HepG2 (cell line): ENCODE measurements around the gene SLC35F4. TPM values are rescaled to one million over a fixed set of nuclear protein-coding genes. Genes with fewer than 3 reads are reported as not detected.

Source experiments
- ARNT2 ChIP-seq: sonication (generic); formaldehyde crosslinking; IDR thresholded peaks from 2 replicates; pipeline ENCODE4 v1.8.0; 2022; ENCODE audit warnings: mild to moderate bottlenecking, low read depth, missing genetic modification reagents, moderate library complexity
- GPN1 ChIP-seq: sonication (generic); formaldehyde crosslinking; IDR thresholded peaks from 2 replicates; pipeline ENCODE4 v1.5.1; 2020; ENCODE audit warnings: missing genetic modification reagents, borderline replicate concordance
- IKZF1 ChIP-seq: fragments of 450-650 bp; IDR thresholded peaks from 2 replicates; pipeline ENCODE4 v1.7.1; 2016
- KMT2B ChIP-seq: IDR thresholded peaks from 2 replicates; pipeline ENCODE4 v1.6.1; 2016; ENCODE audit warnings: missing genetic modification reagents, missing compliant biosample characterization
- NBN ChIP-seq: fragments of 450-650 bp; conservative IDR thresholded peaks from 2 replicates; pipeline ENCODE4 v1.6.1; 2017
- SMC3 ChIP-seq: IDR thresholded peaks from 2 replicates; pipeline ENCODE4 v1.6.1; 2011; ENCODE audit warnings: low read length, improper control_type of control experiment
- ZNF234 ChIP-seq: sonication (generic); formaldehyde crosslinking; conservative IDR thresholded peaks from 2 replicates; pipeline ENCODE4 v1.5.1; 2020; ENCODE audit warnings: mild to moderate bottlenecking, missing genetic modification reagents
- ZNF703 ChIP-seq: sonication (generic); formaldehyde crosslinking; IDR thresholded peaks from 2 replicates; pipeline ENCODE4 v1.5.1; 2020; ENCODE audit warnings: missing genetic modification reagents, mild to moderate bottlenecking, moderate library complexity, borderline replicate concordance
- polyA plus RNA-seq, 8 experiments: library from polyadenylated mRNA; depleted of rRNA in 3 of 8; stranded (reverse) in 7 of 8; unstranded in 1 of 8; fragments of >200 nt; fragmentation: Illumina TruSeq in 4 of 8; extraction: Trizol in 4 of 8; gene quantifications; 2 replicates each; pipeline versions ENCODE4 v1.2.1 to v1.2.3, GENCODE V29; 2011 to 2016; ENCODE audit warnings: low read depth in 4 of 8, missing spikeins in 1 of 8, mixed read lengths in 1 of 8; ENCODE audit not compliant: insufficient read depth in 1 of 8
- total RNA-seq, 5 experiments: library from RNA; depleted of rRNA; stranded (reverse); fragments of >200 nt; fragmentation: Illumina TruSeq; extraction: Trizol; gene quantifications; 2 replicates each; pipeline ENCODE4 v1.2.3, GENCODE V29; 2016; ENCODE audit warnings: low read depth in 1 of 5
- TF ChIP-seq, protein P1 (sequence below): fragments of 450-650 bp; IDR thresholded peaks from 2 replicates; pipeline ENCODE4 v1.6.1; 2016
- TF ChIP-seq, protein P2 (sequence below): sonication (generic); formaldehyde crosslinking; IDR thresholded peaks from 2 replicates; pipeline ENCODE4 v1.4.0; 2020; ENCODE audit warnings: missing genetic modification reagents
- TF ChIP-seq, protein P3 (sequence below): sonication (generic); formaldehyde crosslinking; IDR thresholded peaks from 2 replicates; pipeline ENCODE4 v1.5.0; 2020; ENCODE audit warnings: mild to moderate bottlenecking, low read depth, missing genetic modification reagents, borderline replicate concordance
- TF ChIP-seq, protein P4 (sequence below): sonication (generic); formaldehyde crosslinking; IDR thresholded peaks from 2 replicates; pipeline ENCODE4 v1.4.0; 2020; ENCODE audit warnings: missing genetic modification reagents

SLC35F4 gene
- total and polyA plus RNA-seq, 2 of the 13 experiments (the other 11 are each of a cell fraction or from before 2014, with no cell fraction given): not detected

DNA sequence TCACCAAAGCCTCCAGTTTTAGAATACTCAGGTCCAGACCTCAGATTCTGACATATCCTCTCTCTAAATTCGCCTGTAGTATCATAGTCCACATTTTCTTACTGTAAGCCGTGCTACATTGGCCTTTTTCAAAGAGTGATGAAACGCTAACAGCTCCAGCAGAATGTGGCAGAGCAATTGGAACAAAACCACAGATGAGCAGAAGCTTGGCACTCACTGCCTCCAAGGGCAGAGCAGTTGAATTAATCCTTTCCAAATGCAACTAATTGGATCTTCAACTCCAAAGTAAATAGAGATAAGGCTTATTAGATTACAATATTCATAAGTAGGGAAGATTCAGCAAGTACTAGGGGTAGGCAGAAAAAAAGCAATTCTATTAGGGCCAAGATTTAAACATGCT lies 128.3 kb downstream of the SLC35F4 start (continued):
- TF ChIP-seq, protein P1, sequence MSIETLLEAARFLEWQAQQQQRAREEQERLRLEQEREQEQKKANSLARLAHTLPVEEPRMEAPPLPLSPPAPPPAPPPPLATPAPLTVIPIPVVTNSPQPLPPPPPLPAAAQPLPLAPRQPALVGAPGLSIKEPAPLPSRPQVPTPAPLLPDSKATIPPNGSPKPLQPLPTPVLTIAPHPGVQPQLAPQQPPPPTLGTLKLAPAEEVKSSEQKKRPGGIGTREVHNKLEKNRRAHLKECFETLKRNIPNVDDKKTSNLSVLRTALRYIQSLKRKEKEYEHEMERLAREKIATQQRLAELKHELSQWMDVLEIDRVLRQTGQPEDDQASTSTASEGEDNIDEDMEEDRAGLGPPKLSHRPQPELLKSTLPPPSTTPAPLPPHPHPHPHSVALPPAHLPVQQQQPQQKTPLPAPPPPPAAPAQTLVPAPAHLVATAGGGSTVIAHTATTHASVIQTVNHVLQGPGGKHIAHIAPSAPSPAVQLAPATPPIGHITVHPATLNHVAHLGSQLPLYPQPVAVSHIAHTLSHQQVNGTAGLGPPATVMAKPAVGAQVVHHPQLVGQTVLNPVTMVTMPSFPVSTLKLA: no peak
- TF ChIP-seq ZNF234 (CRISPR knock-in tag): no peak
- no peak for TF ChIP-seq NBN
- TF ChIP-seq, protein P2, sequence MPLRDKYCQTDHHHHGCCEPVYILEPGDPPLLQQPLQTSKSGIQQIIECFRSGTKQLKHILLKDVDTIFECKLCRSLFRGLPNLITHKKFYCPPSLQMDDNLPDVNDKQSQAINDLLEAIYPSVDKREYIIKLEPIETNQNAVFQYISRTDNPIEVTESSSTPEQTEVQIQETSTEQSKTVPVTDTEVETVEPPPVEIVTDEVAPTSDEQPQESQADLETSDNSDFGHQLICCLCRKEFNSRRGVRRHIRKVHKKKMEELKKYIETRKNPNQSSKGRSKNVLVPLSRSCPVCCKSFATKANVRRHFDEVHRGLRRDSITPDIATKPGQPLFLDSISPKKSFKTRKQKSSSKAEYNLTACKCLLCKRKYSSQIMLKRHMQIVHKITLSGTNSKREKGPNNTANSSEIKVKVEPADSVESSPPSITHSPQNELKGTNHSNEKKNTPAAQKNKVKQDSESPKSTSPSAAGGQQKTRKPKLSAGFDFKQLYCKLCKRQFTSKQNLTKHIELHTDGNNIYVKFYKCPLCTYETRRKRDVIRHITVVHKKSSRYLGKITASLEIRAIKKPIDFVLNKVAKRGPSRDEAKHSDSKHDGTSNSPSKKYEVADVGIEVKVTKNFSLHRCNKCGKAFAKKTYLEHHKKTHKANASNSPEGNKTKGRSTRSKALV (CRISPR knock-in tag): no peak
- no peak for TF ChIP-seq IKZF1
- TF ChIP-seq, protein P3, sequence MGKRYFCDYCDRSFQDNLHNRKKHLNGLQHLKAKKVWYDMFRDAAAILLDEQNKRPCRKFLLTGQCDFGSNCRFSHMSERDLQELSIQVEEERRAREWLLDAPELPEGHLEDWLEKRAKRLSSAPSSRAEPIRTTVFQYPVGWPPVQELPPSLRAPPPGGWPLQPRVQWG (CRISPR knock-in tag): no peak
- TF ChIP-seq SMC3: no peak
- TF ChIP-seq ZNF703: no peak
- no peak for TF ChIP-seq KMT2B (CRISPR knock-in tag)
- TF ChIP-seq ARNT2: no peak
- TF ChIP-seq GPN1: no peak
- TF ChIP-seq, protein P4, sequence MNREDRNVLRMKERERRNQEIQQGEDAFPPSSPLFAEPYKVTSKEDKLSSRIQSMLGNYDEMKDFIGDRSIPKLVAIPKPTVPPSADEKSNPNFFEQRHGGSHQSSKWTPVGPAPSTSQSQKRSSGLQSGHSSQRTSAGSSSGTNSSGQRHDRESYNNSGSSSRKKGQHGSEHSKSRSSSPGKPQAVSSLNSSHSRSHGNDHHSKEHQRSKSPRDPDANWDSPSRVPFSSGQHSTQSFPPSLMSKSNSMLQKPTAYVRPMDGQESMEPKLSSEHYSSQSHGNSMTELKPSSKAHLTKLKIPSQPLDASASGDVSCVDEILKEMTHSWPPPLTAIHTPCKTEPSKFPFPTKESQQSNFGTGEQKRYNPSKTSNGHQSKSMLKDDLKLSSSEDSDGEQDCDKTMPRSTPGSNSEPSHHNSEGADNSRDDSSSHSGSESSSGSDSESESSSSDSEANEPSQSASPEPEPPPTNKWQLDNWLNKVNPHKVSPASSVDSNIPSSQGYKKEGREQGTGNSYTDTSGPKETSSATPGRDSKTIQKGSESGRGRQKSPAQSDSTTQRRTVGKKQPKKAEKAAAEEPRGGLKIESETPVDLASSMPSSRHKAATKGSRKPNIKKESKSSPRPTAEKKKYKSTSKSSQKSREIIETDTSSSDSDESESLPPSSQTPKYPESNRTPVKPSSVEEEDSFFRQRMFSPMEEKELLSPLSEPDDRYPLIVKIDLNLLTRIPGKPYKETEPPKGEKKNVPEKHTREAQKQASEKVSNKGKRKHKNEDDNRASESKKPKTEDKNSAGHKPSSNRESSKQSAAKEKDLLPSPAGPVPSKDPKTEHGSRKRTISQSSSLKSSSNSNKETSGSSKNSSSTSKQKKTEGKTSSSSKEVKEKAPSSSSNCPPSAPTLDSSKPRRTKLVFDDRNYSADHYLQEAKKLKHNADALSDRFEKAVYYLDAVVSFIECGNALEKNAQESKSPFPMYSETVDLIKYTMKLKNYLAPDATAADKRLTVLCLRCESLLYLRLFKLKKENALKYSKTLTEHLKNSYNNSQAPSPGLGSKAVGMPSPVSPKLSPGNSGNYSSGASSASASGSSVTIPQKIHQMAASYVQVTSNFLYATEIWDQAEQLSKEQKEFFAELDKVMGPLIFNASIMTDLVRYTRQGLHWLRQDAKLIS: no peak
- TF ChIP-seq, all 625 proteins: peak for 0
